Left ventricle myocardium superior (tissue), 1 donor: ENCODE measurements around the gene NFIA. TPM values are rescaled to one million over a fixed set of nuclear protein-coding genes. Genes with fewer than 3 reads are reported as not detected.
A peak's percentile ranks its signal among the peaks of the same experiment; 100 is the strongest.

Experiments
- ATAC-seq: fragments of 200-7000 bp; cut with Tn5 transposase; one replicate; pipeline ENCODE4 v1.9.1; 2020; ENCODE audit warnings: mild to moderate bottlenecking, moderate library complexity
- DNase-seq: peaks from one replicate; pipeline ENCODE4 v3.0.0-alpha.2; 2020
- intact Hi-C: fragments of 100-400 bp; cut with micrococcal nuclease; formaldehyde crosslinking; loops from one replicate; pipeline ENCODE4 v1.11.0; 2022
- long read RNA-seq: library from polyadenylated mRNA; unstranded; transcript quantifications from one replicate; pipeline ENCODE4 v2.0.0, GENCODE V29; 2021
- total RNA-seq: library from RNA; stranded (reverse); fragmentation: NEBNext Ultra II Directional; extraction: Animal tissue kit (Norgen Biotek cat#: 25700); gene quantifications from one replicate; pipeline ENCODE4 v1.2.1, GENCODE V29; 2021
- donor health status: DM: no; HTN: yes; CAD: no; lungs with severe emphysema.

The NFIA gene
- 102 TPM for total RNA-seq
- long read RNA-seq, full-length matches to known transcripts = 57 of 113 reads
- long read RNA-seq, partial matches to known transcripts = 36 of 113 reads
- long read RNA-seq, other reads (novel, unspliced or antisense) = 20 of 113 reads

GRCh38 chr1:61082311-61083012 is at the start of gene NFIA:
TSS of gene NFIA (plus strand) at chr1:61082561.
- intact Hi-C loops = loop anchor here (10.0 kb wide), 1 partner anchor 252 kb away; no protein-coding TSS in a partner anchor
- DNase-seq (peak; percentile 67), ATAC-seq (peak; percentile 29)

- ATAC-seq (no peak), DNase-seq (no peak)
- intact Hi-C loops = no loop called here
These were observed 46.5 kb upstream of the NFIA start for GRCh38 chr1:61035880-61036279.

- DNase-seq = no peak
- intact Hi-C loops = loop anchor here (2.0 to 10.0 kb wide), 4 partner anchors 68 to 1068 kb away; no protein-coding TSS in a partner anchor
- no peak for ATAC-seq
These were observed 39.8 kb upstream of the NFIA start for GRCh38 chr1:61042466-61043009.

- peak; percentile 98 for ATAC-seq
- peak; percentile 95 for DNase-seq
- intact Hi-C loops = loop anchor here (2.0 to 10.0 kb wide), 4 partner anchors 68 to 1068 kb away; no protein-coding TSS in a partner anchor
These were observed 39.1 kb upstream of the NFIA start for GRCh38 chr1:61043010-61043820.

GRCh38 chr1:61046434-61046833 is 35.9 kb upstream of the NFIA start:
- intact Hi-C loops = loop anchor here (10.0 kb wide), 3 partner anchors 72 to 1072 kb away; no protein-coding TSS in a partner anchor

GRCh38 chr1:61047061-61047460 is 35.3 kb upstream of the NFIA start:
- intact Hi-C loops = loop anchor here (10.0 kb wide), 3 partner anchors 72 to 1072 kb away; no protein-coding TSS in a partner anchor
- no peak for ATAC-seq

More at GRCh38 chr1:61046434-61046833, 35.9 kb upstream of the NFIA start:
- ATAC-seq (no peak), DNase-seq (no peak)

GRCh38 chr1:61049850-61050540 is 32.4 kb upstream of the NFIA start:
- DNase-seq (peak; percentile 96), ATAC-seq (peak; percentile 80)
- intact Hi-C loops = loop anchor here (2.0 to 10.0 kb wide), 6 partner anchors 75 to 1075 kb away; no protein-coding TSS in a partner anchor

More at GRCh38 chr1:61047061-61047460, 35.3 kb upstream of the NFIA start:
- no peak for DNase-seq

GRCh38 chr1:61050541-61051442 is 31.6 kb upstream of the NFIA start:
- peak; percentile 86 for ATAC-seq
- intact Hi-C loops = loop anchor here (2.0 to 10.0 kb wide), 3 partner anchors 287 to 534 kb away; no protein-coding TSS in a partner anchor
- peak; percentile 87 for DNase-seq

GRCh38 chr1:61051443-61051718 is 31.0 kb upstream of the NFIA start:
- DNase-seq = no peak
- ATAC-seq = no peak
- intact Hi-C loops = loop anchor here (2.0 to 10.0 kb wide), 3 partner anchors 286 to 533 kb away; no protein-coding TSS in a partner anchor

- ATAC-seq = no peak
- intact Hi-C loops = loop anchor here (2.0 to 10.0 kb wide), 3 partner anchors 285 to 533 kb away; no protein-coding TSS in a partner anchor
- peak; percentile 47 for DNase-seq
These were observed 30.5 kb upstream of the NFIA start for GRCh38 chr1:61051719-61052394.

- no peak for ATAC-seq
- intact Hi-C loops = loop anchor here (5.0 to 10.0 kb wide), 2 partner anchors 285 to 532 kb away; no protein-coding TSS in a partner anchor
These were observed 29.8 kb upstream of the NFIA start for GRCh38 chr1:61052395-61053225.

GRCh38 chr1:61053226-61053711 is 29.1 kb upstream of the NFIA start:
- no peak for ATAC-seq
- DNase-seq = no peak
- intact Hi-C loops = loop anchor here (5.0 to 10.0 kb wide), 2 partner anchors 284 to 532 kb away; no protein-coding TSS in a partner anchor

More at GRCh38 chr1:61052395-61053225, 29.8 kb upstream of the NFIA start:
- no peak for DNase-seq

GRCh38 chr1:61053712-61054600 is 28.4 kb upstream of the NFIA start:
- intact Hi-C loops = loop anchor here (5.0 to 10.0 kb wide), 2 partner anchors 283 to 531 kb away; no protein-coding TSS in a partner anchor
- DNase-seq (peak; percentile 85), ATAC-seq (peak; percentile 38)

GRCh38 chr1:61054601-61054993 is 27.8 kb upstream of the NFIA start:
- no peak for ATAC-seq
- no peak for DNase-seq
- intact Hi-C loops = loop anchor here (5.0 to 10.0 kb wide), 2 partner anchors 283 to 530 kb away; no protein-coding TSS in a partner anchor
